DMS114 treated with DMSO at 0.1 percent for 48 hours (cell line): ENCODE measurements around the gene EFHC2.
"Not testable (repeated sequence)": the region's sequence is repeated elsewhere in the genome, so short reads cannot be mapped to it uniquely, and the experiment has no call there.

ENCODE experiments used
- DNase-seq: peaks from one replicate; lab custom pipeline; 2025; ENCODE audit not compliant: unreplicated experiment; lab: John Stamatoyannopoulos, UW

Gene EFHC2

GRCh38 chrX:44234116-44234515 lies 109.4 kb downstream of the EFHC2 start:
- no peak for DNase-seq

GRCh38 chrX:44232081-44232480 lies 111.4 kb downstream of the EFHC2 start:
- DNase-seq, result no peak

GRCh38 chrX:44228621-44229020 lies 114.9 kb downstream of the EFHC2 start:
- DNase-seq, result no peak

GRCh38 chrX:44227991-44228390 lies 115.5 kb downstream of the EFHC2 start:
- DNase-seq, result no peak

GRCh38 chrX:44225667-44226066 lies 117.8 kb downstream of the EFHC2 start:
- DNase-seq, result no peak

GRCh38 chrX:44224760-44225159 lies 118.7 kb downstream of the EFHC2 start:
- DNase-seq, result no peak

GRCh38 chrX:44223150-44223549 lies 120.3 kb downstream of the EFHC2 start:
- no peak for DNase-seq

GRCh38 chrX:44218465-44218864 lies 125.0 kb downstream of the EFHC2 start:
- no peak for DNase-seq

GRCh38 chrX:44216171-44216570 lies 127.3 kb downstream of the EFHC2 start:
- no peak for DNase-seq

- no peak for DNase-seq
Measured at GRCh38 chrX:44203791-44204190, 139.7 kb downstream of the EFHC2 start.

GRCh38 chrX:44202596-44202995 lies 140.9 kb downstream of the EFHC2 start:
- no peak for DNase-seq

GRCh38 chrX:44189116-44189515 lies 154.4 kb downstream of the EFHC2 start:
- no peak for DNase-seq

- not testable (repeated sequence) for DNase-seq
Measured at GRCh38 chrX:44187915-44188314, 155.6 kb downstream of the EFHC2 start.

GRCh38 chrX:44183329-44183728 lies 160.1 kb downstream of the EFHC2 start:
- DNase-seq, result no peak

GRCh38 chrX:44178274-44179053 lies 165.0 kb downstream of the EFHC2 start:
- DNase-seq, result no peak

- no peak for DNase-seq
Measured at GRCh38 chrX:44175455-44175854, 168.0 kb downstream of the EFHC2 start.

- no peak for DNase-seq
Measured at GRCh38 chrX:44174061-44174460, 169.4 kb downstream of the EFHC2 start.

- no peak for DNase-seq
Measured at GRCh38 chrX:44173219-44173618, 170.3 kb downstream of the EFHC2 start.

GRCh38 chrX:44167116-44167515 lies 176.4 kb downstream of the EFHC2 start:
- DNase-seq, result no peak

GRCh38 chrX:44162964-44163475 lies 180.5 kb downstream of the EFHC2 start:
- no peak for DNase-seq

- DNase-seq, result no peak
Measured at GRCh38 chrX:44157858-44158257, 185.6 kb downstream of the EFHC2 start.

GRCh38 chrX:44157283-44157682 lies 186.2 kb downstream of the EFHC2 start:
- no peak for DNase-seq

- no peak for DNase-seq
Measured at GRCh38 chrX:44156726-44157125, 186.7 kb downstream of the EFHC2 start.
